Measurements from ENCODE around the gene RPSA. TPM values are rescaled to one million over a fixed set of nuclear protein-coding genes. Genes with fewer than 3 reads are reported as not detected.

The RPSA gene
- polyA plus RNA-seq, 1 donor (not counting 4 experiments of a cell fraction or from before 2014, with no cell fraction given) = 3,195 TPM

DNA sequence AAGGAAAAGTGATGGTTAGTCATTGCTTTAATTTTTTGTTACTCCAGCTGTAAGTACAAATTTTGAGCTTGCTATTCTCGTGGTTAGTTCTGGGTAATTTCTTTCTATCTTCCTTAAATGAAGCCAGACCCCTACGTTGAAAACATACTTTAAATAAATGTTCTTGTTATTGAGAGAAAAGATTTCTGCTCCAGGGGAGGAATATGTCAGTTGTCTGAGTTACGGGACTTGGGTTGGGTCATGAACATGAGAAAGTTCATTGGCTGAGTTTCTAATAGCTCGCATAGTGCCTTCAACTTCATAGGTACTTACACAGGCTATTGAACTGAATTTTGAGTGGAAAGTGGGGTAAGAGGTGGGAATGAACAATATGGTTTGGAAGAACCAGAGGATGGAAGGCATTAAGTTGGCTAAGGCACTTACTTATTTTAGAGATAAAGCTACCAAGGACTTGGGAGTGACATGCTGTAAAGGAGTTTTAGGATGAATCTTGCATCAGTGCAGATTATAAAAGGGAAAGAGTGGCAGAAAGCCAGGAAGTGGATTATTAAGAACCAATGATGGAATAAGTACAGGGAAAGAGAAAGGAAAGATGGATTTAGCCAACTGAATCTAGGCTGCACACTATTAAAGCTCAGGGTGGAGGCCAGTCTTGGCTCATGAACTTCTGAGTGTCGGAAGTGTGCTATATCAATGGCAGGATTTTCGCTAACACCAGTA is 1.4 kb downstream of the RPSA start:
- peaks cover 25% of the 10 kb centered on the region for H4K20me1 ChIP-seq (ENCODE audit: control insufficient read depth, extremely low read depth, insufficient read depth, low read length)

DNA sequence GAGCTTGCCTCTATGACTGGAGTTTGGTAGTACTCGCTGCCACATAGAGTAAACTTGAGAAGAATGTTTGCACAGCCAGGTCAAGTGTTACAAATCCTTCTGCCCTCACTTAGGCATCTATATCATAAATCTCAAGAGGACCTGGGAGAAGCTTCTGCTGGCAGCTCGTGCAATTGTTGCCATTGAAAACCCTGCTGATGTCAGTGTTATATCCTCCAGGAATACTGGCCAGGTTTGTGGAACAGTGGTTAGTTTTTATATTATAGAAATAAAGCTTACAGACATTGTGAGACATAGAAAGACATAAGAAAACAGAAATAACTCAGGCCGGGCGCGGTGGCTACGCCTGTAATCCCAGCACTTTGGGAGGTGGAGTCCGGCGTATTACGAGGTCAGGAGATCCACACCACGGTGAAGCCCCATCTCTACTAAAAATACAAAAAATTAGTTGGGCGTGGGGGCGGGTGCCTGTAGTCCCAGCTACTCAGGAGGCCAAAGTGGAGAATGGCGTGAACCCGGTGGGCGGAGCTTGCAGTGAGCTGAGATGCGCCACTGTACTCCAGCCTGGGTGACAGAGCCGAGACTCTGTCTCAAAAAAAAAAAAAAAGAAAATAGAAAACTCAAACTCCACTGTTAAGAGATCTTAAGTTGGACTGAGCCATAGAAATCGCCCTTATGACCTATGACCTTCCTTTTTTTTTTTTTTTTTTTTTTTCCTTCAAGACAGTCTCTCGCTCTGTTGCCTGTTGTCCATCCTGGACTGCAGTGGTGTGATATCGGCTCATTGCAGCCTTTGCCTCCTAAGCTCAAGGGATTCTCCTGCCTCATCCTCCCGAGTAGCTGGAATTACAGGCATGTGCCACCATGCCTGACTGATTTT is 2.2 kb downstream of the RPSA start:
- H3K9me1 ChIP-seq (ENCODE audit: control insufficient read depth, extremely low read depth, insufficient read depth, low read length) = no peaks in the 10 kb centered on the region
- H3K4me3 ChIP-seq (ENCODE audit: control insufficient read depth in 2 of 3, extremely low read depth in 1 of 3, insufficient read depth in 2 of 3, low read depth in 1 of 3, low read length in 3 of 3) = peak overlapping the region; percentile 73 to 100 (median 99)
- H3K36me3 ChIP-seq (ENCODE audit: control insufficient read depth in 2 of 2, extremely low read depth in 1 of 2, insufficient read depth in 2 of 2, low read length in 2 of 2) = peaks cover 27 to 51% of the 10 kb centered on the region in 2 experiments
- H3K4me2 ChIP-seq (ENCODE audit: control insufficient read depth, extremely low read depth, insufficient read depth, low read depth, low read length) = peak overlapping the region; percentile 99
- peak overlapping the region; percentile 95 for H3K27ac ChIP-seq (ENCODE audit: control insufficient read depth, insufficient read depth, low read length)
- peak overlapping the region; percentile 89 for H3K9ac ChIP-seq (ENCODE audit: control insufficient read depth, extremely low read depth, insufficient read depth, low read length)
- DNase-seq (ENCODE audit: low read depth, low spot score) (no peak), FAIRE-seq (no peak)
- no peak overlapping the region for H2AFZ ChIP-seq (ENCODE audit: control insufficient read depth, low read length)
- dilution Hi-C loops (cut with MboI; ENCODE audit: extremely low pct_ligation_motif_present, low sequenced_read_pairs) = no loop called here
- peaks cover 31% of the 10 kb centered on the region for H4K20me1 ChIP-seq (ENCODE audit: control insufficient read depth, extremely low read depth, insufficient read depth, low read length)
- TF ChIP-seq, protein P1, sequence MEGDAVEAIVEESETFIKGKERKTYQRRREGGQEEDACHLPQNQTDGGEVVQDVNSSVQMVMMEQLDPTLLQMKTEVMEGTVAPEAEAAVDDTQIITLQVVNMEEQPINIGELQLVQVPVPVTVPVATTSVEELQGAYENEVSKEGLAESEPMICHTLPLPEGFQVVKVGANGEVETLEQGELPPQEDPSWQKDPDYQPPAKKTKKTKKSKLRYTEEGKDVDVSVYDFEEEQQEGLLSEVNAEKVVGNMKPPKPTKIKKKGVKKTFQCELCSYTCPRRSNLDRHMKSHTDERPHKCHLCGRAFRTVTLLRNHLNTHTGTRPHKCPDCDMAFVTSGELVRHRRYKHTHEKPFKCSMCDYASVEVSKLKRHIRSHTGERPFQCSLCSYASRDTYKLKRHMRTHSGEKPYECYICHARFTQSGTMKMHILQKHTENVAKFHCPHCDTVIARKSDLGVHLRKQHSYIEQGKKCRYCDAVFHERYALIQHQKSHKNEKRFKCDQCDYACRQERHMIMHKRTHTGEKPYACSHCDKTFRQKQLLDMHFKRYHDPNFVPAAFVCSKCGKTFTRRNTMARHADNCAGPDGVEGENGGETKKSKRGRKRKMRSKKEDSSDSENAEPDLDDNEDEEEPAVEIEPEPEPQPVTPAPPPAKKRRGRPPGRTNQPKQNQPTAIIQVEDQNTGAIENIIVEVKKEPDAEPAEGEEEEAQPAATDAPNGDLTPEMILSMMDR (optimal IDR thresholded peaks at IDR 0.05 in 1 of 3, IDR thresholded peaks at IDR 0.05 in 1 of 3, conservative IDR thresholded peaks at IDR 0.05 in 1 of 3; ENCODE audit: extremely low read depth in 1 of 3, insufficient read depth in 2 of 3, low read length in 3 of 3) = no peak
- TF ChIP-seq EZH2 (IDR thresholded peaks at IDR 0.05; ENCODE audit: low read length) = no peak
- H3K27me3 ChIP-seq (ENCODE audit: control insufficient read depth, extremely low read depth, insufficient read depth, low read length) = no peaks in the 10 kb centered on the region
- H3K79me2 ChIP-seq (ENCODE audit: control insufficient read depth, insufficient read depth, low read length) = peaks cover 41% of the 10 kb centered on the region
- peaks cover 35% of the 10 kb centered on the region for H3K4me1 ChIP-seq (ENCODE audit: control insufficient read depth, extremely low read depth, insufficient read depth, low read length)
- H3K9me3 ChIP-seq (ENCODE audit: control insufficient read depth, low read depth, low read length) = no peaks in the 10 kb centered on the region

More for the DNA sequence above, 1.4 kb downstream of the RPSA start:
- FAIRE-seq = no peak
- peaks cover 41% of the 10 kb centered on the region for H3K79me2 ChIP-seq (ENCODE audit: control insufficient read depth, insufficient read depth, low read length)
- peak overlapping the region; percentile 89 for H3K9ac ChIP-seq (ENCODE audit: control insufficient read depth, extremely low read depth, insufficient read depth, low read length)
- peaks cover 23 to 43% of the 10 kb centered on the region in 2 experiments for H3K36me3 ChIP-seq (ENCODE audit: control insufficient read depth in 2 of 2, extremely low read depth in 1 of 2, insufficient read depth in 2 of 2, low read length in 2 of 2)
- H3K27ac ChIP-seq (ENCODE audit: control insufficient read depth, insufficient read depth, low read length) = peak overlapping the region; percentile 95
- peak overlapping the region; percentile 73 to 100 (median 99) for H3K4me3 ChIP-seq (ENCODE audit: control insufficient read depth in 2 of 3, extremely low read depth in 1 of 3, insufficient read depth in 2 of 3, low read depth in 1 of 3, low read length in 3 of 3)
- dilution Hi-C loops (cut with MboI; ENCODE audit: extremely low pct_ligation_motif_present, low sequenced_read_pairs) = no loop called here
- no peaks in the 10 kb centered on the region for H3K27me3 ChIP-seq (ENCODE audit: control insufficient read depth, extremely low read depth, insufficient read depth, low read length)
- DNase-seq (ENCODE audit: low read depth, low spot score) = no peak
- no peak overlapping the region for H2AFZ ChIP-seq (ENCODE audit: control insufficient read depth, low read length)
- peaks cover 35% of the 10 kb centered on the region for H3K4me1 ChIP-seq (ENCODE audit: control insufficient read depth, extremely low read depth, insufficient read depth, low read length)
- no peaks in the 10 kb centered on the region for H3K9me3 ChIP-seq (ENCODE audit: control insufficient read depth, low read depth, low read length)
- no peaks in the 10 kb centered on the region for H3K9me1 ChIP-seq (ENCODE audit: control insufficient read depth, extremely low read depth, insufficient read depth, low read length)
- peak overlapping the region; percentile 99 for H3K4me2 ChIP-seq (ENCODE audit: control insufficient read depth, extremely low read depth, insufficient read depth, low read depth, low read length)
- no peak for TF ChIP-seq EZH2 (IDR thresholded peaks at IDR 0.05; ENCODE audit: low read length)
- TF ChIP-seq, protein P1 (optimal IDR thresholded peaks at IDR 0.05 in 1 of 3, IDR thresholded peaks at IDR 0.05 in 1 of 3, conservative IDR thresholded peaks at IDR 0.05 in 1 of 3; ENCODE audit: extremely low read depth in 1 of 3, insufficient read depth in 2 of 3, low read length in 3 of 3) = no peak
